Fibroblast of skin of back (primary cell): ENCODE data around the gene HRAS.
A peak's percentile ranks its signal among the peaks of the same experiment; 100 is the strongest.

Source experiments
- DNase-seq: peaks from one replicate; pipeline ENCODE4 v3.0.0-alpha.2; 2013

The HRAS gene

GRCh38 chr11:567011-567628 lies 31.7 kb upstream of the HRAS start:
- DNase-seq, result no peak

DNA sequence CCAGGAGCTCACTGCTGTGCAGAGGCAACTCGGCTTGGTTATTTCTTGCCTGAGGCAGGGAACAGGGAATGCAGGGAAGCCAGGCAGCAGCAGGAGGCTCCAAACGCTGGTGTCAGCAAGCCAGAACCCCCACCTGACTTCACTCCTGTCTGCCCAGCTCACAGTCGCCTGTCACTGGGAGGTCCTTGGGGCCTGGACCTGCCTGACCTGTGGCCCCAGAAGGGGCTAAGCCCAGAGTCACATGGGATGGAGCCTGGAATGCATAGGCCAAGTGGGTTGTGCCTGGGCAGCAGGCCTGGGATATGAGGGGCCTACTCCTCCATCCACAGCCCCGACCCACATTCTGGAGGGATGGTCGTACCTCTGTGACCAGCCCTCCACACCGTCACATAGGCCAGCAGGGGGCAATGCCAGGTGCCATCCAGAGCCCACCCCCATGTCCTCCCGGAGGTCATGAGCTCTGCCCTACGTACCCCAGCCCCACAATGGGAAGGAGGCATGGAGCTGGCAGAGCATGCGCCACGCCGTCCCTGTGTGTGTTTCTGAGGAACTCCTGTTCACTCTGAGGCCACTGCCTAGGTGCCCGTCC lies 30.6 kb upstream of the HRAS start:
- no peak for DNase-seq

DNA sequence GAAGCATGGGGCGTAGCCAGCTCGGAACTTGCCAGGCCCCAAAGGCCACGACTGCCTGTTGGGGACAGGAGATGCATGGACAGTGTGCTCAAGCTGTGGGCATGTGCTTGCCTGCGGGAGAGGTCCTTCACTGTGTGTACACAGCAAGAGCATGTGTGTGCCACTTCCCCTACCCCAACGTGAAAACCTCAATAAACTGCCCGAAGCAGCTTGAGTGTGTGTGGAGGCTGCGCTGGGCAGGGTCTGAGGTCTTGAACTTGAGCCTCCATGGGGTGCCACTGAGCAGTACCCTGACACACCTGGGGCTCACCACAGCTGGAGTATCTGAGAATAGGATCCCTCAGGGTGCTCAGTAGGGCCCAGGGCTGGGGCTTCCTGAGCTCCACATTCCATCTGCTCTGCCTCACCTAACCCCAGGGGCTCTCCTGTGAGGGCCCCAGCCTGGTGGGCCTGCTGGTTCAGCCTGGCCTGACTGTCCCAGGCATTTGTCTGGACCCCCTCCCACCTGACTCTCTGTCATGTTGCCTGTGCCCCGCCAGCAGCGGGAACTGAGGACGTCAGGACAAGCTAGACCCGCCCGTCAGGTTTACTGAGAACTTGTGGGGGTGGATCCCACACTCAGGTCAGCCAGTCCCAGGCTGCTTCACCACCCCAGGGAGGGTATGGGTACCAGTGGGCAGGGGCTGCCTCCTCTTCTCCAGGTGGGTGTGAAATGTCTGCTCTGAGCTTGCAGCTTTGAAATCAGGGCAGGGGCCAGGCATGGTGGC lies 28.6 kb upstream of the HRAS start:
- DNase-seq, result no peak

- no peak for DNase-seq
Measured at GRCh38 chr11:563066-563811, 27.9 kb upstream of the HRAS start.

- no peak for DNase-seq
Measured at GRCh38 chr11:562046-562645, 26.8 kb upstream of the HRAS start.

- peak; percentile 48 for DNase-seq
Measured at GRCh38 chr11:561148-562003, 26.0 kb upstream of the HRAS start.

DNA sequence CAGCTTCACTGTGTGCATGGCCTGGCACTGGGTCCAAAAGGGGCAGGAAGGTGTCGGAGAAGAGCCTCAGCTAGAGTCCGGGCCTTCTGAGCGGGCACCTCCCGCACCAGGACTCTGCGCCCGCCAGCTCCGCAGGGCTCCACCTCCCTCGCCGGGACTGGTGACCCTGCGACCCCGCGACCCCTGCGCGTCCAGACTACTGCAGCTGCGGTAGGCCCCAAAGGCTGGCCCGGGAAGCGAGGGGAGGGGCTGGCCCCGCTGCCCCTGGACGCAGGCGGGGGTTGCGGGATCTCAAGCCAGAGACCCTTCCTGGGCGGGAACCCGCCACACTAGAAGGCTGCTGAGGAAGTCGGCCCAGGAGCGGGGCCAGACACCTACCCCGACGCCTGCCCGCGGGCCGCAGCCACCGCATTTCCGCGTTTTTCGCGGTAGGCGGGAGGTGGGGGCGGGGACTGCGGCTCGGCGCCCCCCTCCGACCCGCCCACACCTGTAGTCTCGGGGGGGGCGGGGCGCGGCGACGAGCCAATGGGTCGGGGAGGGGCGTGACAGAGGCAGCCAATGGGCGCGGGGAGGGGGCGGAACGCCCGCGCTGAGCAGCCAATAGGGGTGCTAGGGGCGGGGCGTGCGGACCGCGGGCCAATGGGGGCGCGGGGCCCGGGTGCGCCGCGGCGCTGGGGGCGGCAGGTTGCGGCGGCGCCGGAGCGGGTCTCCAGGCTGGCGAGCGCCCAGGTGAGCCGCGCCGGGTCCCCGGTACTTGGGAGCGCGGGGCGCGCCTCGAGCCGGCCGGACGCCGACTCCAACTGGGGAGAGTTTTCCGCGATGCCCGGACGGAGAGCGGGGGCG lies 25.1 kb upstream of the HRAS start, which contains the start of the genes LMNTD2 and RASSF7:
TSS of gene LMNTD2 (minus strand) at position 434 of the 843 bp plus-strand sequence. CDS start at position 412, 22 bp downstream.
TSS of gene RASSF7 (plus strand) at position 666 of the 843 bp plus-strand sequence. CDS start 799 bp downstream, outside the sequence.
- peak; percentile 78 for DNase-seq

DNA sequence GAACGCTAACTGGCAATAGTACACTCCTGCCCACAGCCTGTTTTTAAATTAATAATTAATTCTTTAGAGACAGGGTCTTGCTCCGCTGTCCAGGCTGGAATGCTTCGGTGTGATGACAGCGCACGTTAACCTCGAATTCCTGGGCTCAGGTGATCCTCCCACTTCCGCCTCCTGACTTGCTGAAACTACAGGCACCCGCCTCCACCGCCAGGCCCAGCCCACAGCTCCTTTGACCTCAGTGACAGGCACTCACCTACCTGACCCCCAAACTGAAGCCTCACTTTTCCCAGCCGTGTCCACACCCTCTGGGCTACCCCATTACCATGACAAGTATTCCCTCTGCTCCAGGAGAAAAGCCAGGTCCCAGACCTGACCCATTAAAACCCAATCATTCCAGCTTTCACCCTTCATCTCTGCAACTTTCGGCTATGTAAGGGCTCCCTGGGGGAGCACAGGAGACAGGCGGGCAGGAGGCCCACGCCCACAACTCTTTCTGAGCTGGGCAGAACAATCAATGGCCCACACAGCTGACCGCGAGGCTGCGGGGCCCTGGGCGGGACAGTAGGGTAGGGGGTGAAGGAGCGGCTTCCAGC lies 24.4 kb upstream of the HRAS start:
- no peak for DNase-seq

DNA sequence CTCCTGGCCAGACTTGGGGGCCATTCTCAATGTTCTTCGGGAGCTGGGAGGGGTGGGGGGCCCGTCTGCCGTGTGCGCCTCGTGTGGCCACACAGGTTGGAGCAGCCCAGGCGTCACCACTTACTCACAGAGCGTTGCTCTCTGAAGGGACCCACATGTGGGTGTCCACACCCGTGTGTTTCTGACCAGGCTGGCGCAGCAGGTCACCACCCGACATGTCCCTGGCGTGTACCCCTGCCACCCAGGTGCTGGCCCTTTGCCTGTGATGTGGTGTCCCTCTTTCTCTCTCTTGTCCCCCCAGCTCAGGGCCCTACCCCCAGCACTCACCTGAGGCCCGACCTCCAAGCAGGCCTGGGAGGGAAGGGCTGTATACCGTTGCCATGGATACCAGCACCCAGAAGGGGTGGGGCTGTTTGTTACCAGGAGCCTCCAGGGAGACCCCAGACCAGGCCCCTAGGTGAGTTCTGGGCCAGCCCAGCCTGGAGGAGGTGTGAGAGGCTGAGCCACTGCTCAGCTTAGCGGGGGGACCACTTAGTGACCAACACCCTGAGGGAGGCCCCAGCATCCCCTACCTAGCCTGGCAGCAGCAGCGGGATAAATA lies 23.7 kb upstream of the HRAS start:
- DNase-seq, result no peak

- no peak for DNase-seq
Measured at GRCh38 chr11:558503-558902, 23.1 kb upstream of the HRAS start.

DNA sequence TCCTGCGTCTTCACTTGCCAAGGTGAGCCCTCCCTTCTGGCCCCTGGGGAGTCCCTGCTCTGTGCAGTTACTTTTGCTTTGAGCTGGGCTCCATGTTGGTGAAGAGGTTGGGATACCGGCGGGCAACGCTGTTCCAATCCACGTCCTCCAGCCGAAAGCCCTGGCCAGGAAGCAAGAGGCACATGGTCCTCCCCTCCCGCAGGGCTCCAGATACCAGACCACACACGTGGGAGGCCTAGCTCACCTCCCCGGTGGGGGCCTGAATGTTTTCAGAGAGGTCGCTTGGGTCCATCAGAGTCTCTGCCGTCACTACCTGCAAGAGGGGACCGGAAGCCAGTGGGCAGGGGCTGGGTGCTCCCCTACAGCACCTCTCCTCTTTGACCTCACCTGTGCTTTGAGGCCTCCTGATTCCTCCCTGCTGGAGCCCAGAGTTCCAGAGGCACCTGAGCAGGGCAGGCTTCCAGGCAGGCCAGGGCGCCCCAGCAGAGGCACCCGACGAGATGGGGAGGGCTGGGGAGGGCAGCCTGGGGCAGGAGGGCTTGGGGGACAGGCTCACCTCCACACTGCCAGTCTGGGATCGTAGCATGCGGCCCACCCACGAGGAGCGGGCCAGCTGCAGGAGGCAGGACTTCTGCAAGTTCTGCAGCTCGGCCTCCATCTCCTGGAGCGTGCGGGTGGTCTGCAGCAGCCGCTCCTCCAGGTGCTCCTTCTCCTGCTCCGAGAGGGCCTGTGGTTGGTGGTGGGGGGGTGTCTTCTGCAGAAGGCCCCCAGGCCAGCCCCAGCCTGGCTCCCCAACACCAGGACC lies 22.2 kb upstream of the HRAS start:
- DNase-seq, result no peak

- DNase-seq, result no peak
Measured at GRCh38 chr11:556662-557256, 21.4 kb upstream of the HRAS start.

DNA sequence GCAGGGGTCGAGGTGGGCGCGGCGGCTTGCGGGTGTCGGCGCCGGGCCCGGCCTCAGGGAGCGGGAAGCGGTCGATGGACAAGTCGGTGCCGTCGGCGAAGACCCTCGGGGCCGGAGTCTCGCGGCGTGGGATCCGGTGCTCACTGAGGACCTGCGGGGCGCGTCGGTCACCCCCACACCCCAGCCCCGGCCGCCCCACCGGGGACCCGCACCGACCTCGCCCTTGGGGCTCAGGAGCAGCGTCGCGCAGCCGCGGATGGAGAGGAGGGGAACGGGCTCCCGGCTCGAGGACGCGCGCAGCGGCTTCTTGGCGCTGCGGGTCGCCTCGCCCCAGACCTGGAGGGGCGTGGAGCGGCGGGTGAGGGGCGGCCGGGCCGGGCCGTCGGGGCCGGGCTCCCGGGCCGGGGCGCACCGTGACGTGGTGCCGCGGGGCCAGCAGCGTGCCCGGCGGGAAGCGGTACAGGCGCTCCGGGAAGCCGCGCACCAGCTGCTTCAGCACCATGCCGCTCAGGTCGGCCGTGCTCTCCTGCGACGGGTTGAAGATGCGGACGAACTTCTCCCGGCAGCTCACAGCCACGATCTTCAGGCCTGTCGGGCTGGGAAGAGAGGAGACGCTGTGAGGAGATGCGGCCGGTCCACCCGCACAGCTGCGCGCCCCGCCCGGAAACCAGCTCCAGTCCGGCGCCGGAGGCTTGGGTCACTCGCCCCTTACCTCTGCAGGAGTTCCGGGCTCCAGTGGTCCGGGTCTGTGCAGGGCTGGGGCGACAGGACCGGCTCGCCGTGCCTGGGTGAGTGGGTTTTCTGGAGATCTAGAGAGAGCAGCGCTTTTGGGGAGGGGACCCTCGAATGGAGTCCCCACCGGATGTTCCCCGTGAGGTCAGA lies 20.6 kb upstream of the HRAS start:
- DNase-seq, result no peak

- DNase-seq, result no peak
Measured at GRCh38 chr11:555227-555779, 19.9 kb upstream of the HRAS start.

DNA sequence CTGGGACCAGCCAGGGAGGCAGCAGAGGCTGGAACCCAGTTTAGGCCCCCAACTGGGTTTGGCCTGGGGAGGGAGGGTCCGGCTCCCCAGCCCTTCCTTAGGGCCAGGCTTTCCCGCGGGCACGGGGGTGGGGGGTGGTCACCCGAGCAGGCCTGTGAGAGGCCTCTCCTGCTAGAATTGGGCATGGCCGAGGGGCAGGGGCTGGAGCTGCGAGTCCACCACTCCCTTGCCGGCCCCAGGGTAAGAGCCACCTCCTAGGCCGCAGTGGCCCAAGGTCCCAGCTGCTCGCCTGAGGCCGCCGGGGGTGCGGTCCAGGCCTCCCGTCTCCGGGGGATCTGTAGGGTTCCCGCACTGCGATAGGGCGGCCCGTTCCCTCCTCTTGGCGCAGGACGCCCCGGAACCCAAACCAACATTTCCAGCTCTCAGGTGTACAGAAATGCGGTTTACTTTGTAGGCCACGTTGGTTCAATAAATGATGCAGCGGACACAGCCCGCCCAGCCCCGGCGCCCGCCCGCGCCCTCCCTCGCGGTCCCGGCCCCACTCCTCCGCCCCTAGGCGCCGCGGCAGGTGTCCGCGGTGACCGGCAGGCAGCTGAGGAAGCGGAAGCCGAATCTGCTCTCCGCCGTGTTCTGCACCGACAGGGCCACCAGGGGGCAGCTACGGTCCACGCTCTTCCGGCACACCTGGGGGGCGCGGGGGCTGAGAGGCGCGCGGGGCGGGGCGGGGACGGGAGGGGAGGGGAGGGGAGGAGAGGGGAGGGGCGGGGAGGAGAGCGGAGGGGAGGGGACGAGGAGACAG lies 19.3 kb upstream of the HRAS start:
- DNase-seq, result no peak

- no peak for DNase-seq
Measured at GRCh38 chr11:553988-554340, 18.6 kb upstream of the HRAS start.
